ENCODE measurements around the gene PTGES2. TPM values are rescaled to one million over a fixed set of nuclear protein-coding genes. Genes with fewer than 3 reads are reported as not detected.
A peak's percentile ranks its signal among the peaks of the same experiment; 100 is the strongest.

The PTGES2 gene
- total RNA-seq, 1 donor from 2014 or later, result 72.2 TPM

GRCh38 chr9:128149951-128150593 lies 22.5 kb upstream of the PTGES2 start:
- no peak for TF ChIP-seq CTCF (conservative IDR thresholded peaks at IDR 0.05)
- no peak overlapping the region for H3K27ac Mint-ChIP-seq (ENCODE audit: unreplicated experiment)
- DNase-seq (ENCODE audit: low read depth, low spot score), result no peak

GRCh38 chr9:128149001-128149701 lies 21.6 kb upstream of the PTGES2 start, which contains the start of gene LCN2:
TSS of gene LCN2 (plus strand) at chr9:128149453. CDS start at chr9:128149526, 73 bp downstream.
- DNase-seq (ENCODE audit: low read depth, low spot score), result no peak
- Mint-ChIP-seq H3K27ac (ENCODE audit: unreplicated experiment) (peak within 1 kb of the TSS; percentile 67), H3K36me3 (ENCODE audit: low read depth) (no peaks in the 10 kb centered on the region), H3K9me3 (no peaks in the 10 kb centered on the region), H3K27me3 (ENCODE audit: low read depth) (no peaks in the 10 kb centered on the region), H3K4me1 (peaks cover 6% of the 10 kb centered on the region), H3K4me3 (peak within 1 kb of the TSS; percentile 51)
- TF ChIP-seq CTCF (conservative IDR thresholded peaks at IDR 0.05), result no peak

More at GRCh38 chr9:128149951-128150593, 22.5 kb upstream of the PTGES2 start:
- no peaks in the 10 kb centered on the region for H3K36me3 Mint-ChIP-seq (ENCODE audit: low read depth)
- no peaks in the 10 kb centered on the region for H3K27me3 Mint-ChIP-seq (ENCODE audit: low read depth)
- no peaks in the 10 kb centered on the region for H3K9me3 Mint-ChIP-seq
- no peak overlapping the region for H3K4me3 Mint-ChIP-seq
- H3K4me1 Mint-ChIP-seq, result peaks cover 6% of the 10 kb centered on the region

- TF ChIP-seq CTCF (conservative IDR thresholded peaks at IDR 0.05), result no peak
- Mint-ChIP-seq H3K4me3 (peak overlapping the region; percentile 51), H3K27me3 (ENCODE audit: low read depth) (no peaks in the 10 kb centered on the region), H3K4me1 (peaks cover 6% of the 10 kb centered on the region), H3K27ac (ENCODE audit: unreplicated experiment) (no peak overlapping the region), H3K36me3 (ENCODE audit: low read depth) (no peaks in the 10 kb centered on the region), H3K9me3 (no peaks in the 10 kb centered on the region)
- DNase-seq (ENCODE audit: low read depth, low spot score), result no peak
Measured at GRCh38 chr9:128148509-128149000, 21.0 kb upstream of the PTGES2 start.

GRCh38 chr9:128146591-128147120 lies 19.1 kb upstream of the PTGES2 start:
- Mint-ChIP-seq H3K4me3 (no peak overlapping the region), H3K27ac (ENCODE audit: unreplicated experiment) (peak overlapping the region; percentile 62), H3K27me3 (ENCODE audit: low read depth) (no peaks in the 10 kb centered on the region), H3K36me3 (ENCODE audit: low read depth) (no peaks in the 10 kb centered on the region), H3K4me1 (peaks cover 11% of the 10 kb centered on the region), H3K9me3 (no peaks in the 10 kb centered on the region)
- no peak for DNase-seq (ENCODE audit: low read depth, low spot score)
- no peak for TF ChIP-seq CTCF (conservative IDR thresholded peaks at IDR 0.05)

GRCh38 chr9:128145951-128146351 lies 18.4 kb upstream of the PTGES2 start:
- Mint-ChIP-seq H3K4me3 (no peak overlapping the region), H3K27me3 (ENCODE audit: low read depth) (no peaks in the 10 kb centered on the region), H3K9me3 (no peaks in the 10 kb centered on the region), H3K4me1 (peaks cover 14% of the 10 kb centered on the region), H3K27ac (ENCODE audit: unreplicated experiment) (no peak overlapping the region), H3K36me3 (ENCODE audit: low read depth) (no peaks in the 10 kb centered on the region)
- no peak for DNase-seq (ENCODE audit: low read depth, low spot score)
- TF ChIP-seq CTCF (conservative IDR thresholded peaks at IDR 0.05), result no peak
